SJSA1 (cell line): ENCODE measurements around the gene OR2L8. TPM values are rescaled to one million over a fixed set of nuclear protein-coding genes. Genes with fewer than 3 reads are reported as not detected.

Experiments used
- DNase-seq, 2 experiments: peaks; one replicate each; pipeline ENCODE4 v3.0.0-alpha.2; 2015 to 2020; ENCODE audit warnings: low spot score in 2 of 2, low read depth in 1 of 2
- H3K27ac ChIP-seq: fragments of 250-450 bp; sonication (Bioruptor Pico); 2 replicates; pipeline ENCODE4 v1.5.1; 2020; ENCODE audit warnings: mild to moderate bottlenecking, moderate library complexity
- H3K27me3 ChIP-seq: fragments of 250-450 bp; sonication (Bioruptor Pico); replicated peaks from 2 replicates; pipeline ENCODE4 v1.5.1; 2020; ENCODE audit warnings: mild to moderate bottlenecking, moderate library complexity
- H3K36me3 ChIP-seq: fragments of 250-450 bp; sonication (Bioruptor Pico); 2 replicates; pipeline ENCODE4 v1.5.1; 2020; ENCODE audit warnings: mild to moderate bottlenecking
- H3K4me1 ChIP-seq: fragments of 250-450 bp; sonication (Bioruptor Pico); replicated peaks from 2 replicates; pipeline ENCODE4 v1.6.1; 2021; ENCODE audit warnings: mild to moderate bottlenecking
- H3K4me3 ChIP-seq: fragments of 250-450 bp; sonication (Bioruptor Pico); 2 replicates; pipeline ENCODE4 v1.5.1; 2020; ENCODE audit warnings: mild to moderate bottlenecking
- H3K9me3 ChIP-seq: fragments of 250-450 bp; sonication (Bioruptor Pico); replicated peaks from 2 replicates; pipeline ENCODE4 v1.5.1; 2020; ENCODE audit warnings: mild to moderate bottlenecking
- total RNA-seq: library from RNA; depleted of rRNA; stranded (reverse); fragments of >200 nt; shearing (Covaris generic); gene quantifications from 2 replicates; pipeline ENCODE4 v1.2.3, GENCODE V29; 2014; rRNA removed

Gene OR2L8
- not detected in 2 replicates for total RNA-seq

- Histone ChIP-seq H3K9me3 (peaks cover 3% of the 10 kb centered on the region; the same call in 1 of the 2 replicates), H3K36me3 (no peaks in the 10 kb centered on the region), H3K4me3 (no peak within 1 kb of the TSS), H3K4me1 (no peaks in the 10 kb centered on the region), H3K27ac (no peak within 1 kb of the TSS), H3K27me3 (no peaks in the 10 kb centered on the region)
- DNase-seq, result no peak
Observed at GRCh38 chr1:247948558-247948957, at the start of gene OR2L8. OR2L8 (plus strand) TSS chr1:247948858; CDS start chr1:247948858, 0 bp downstream.

- Histone ChIP-seq H3K27ac (no peak overlapping the region), H3K27me3 (no peaks in the 10 kb centered on the region), H3K36me3 (no peaks in the 10 kb centered on the region), H3K4me1 (no peaks in the 10 kb centered on the region), H3K9me3 (0 out of 2 replicates have a peak, but pooled peaks cover 12% of the 10 kb centered on the region), H3K4me3 (no peak overlapping the region)
- no peak for DNase-seq
Observed at GRCh38 chr1:247904122-247904521, 44.5 kb upstream of the OR2L8 start.

- H3K27ac ChIP-seq, result no peak overlapping the region
- no peaks in the 10 kb centered on the region for H3K36me3 ChIP-seq
- 0 out of 2 replicates have a peak, but pooled peaks cover 12% of the 10 kb centered on the region for H3K9me3 ChIP-seq
- DNase-seq, result no peak
- H3K4me3 ChIP-seq, result no peak overlapping the region
- H3K4me1 ChIP-seq, result no peaks in the 10 kb centered on the region
- no peaks in the 10 kb centered on the region for H3K27me3 ChIP-seq
Observed at GRCh38 chr1:247905181-247905580, 43.5 kb upstream of the OR2L8 start.

GRCh38 chr1:247905910-247906503 is 42.7 kb upstream of the OR2L8 start:
- no peaks in the 10 kb centered on the region for H3K36me3 ChIP-seq
- 0 out of 2 replicates have a peak, but pooled peaks cover 14% of the 10 kb centered on the region for H3K9me3 ChIP-seq
- H3K27me3 ChIP-seq, result no peaks in the 10 kb centered on the region
- H3K27ac ChIP-seq, result no peak overlapping the region
- H3K4me3 ChIP-seq, result no peak overlapping the region
- no peak for DNase-seq
- no peaks in the 10 kb centered on the region for H3K4me1 ChIP-seq

- Histone ChIP-seq H3K27ac (no peak overlapping the region), H3K4me3 (no peak overlapping the region), H3K36me3 (no peaks in the 10 kb centered on the region), H3K4me1 (no peaks in the 10 kb centered on the region), H3K9me3 (peaks cover 14% of the 10 kb centered on the region; the same call in 1 of the 2 replicates), H3K27me3 (no peaks in the 10 kb centered on the region)
- peak in 1 of 2 experiments; percentile 7 for DNase-seq
Observed at GRCh38 chr1:247906504-247907047, 42.1 kb upstream of the OR2L8 start.

GRCh38 chr1:247908766-247909165 is 39.9 kb upstream of the OR2L8 start:
- H3K9me3 ChIP-seq, result peaks cover 14% of the 10 kb centered on the region; the same call in 1 of the 2 replicates
- no peak overlapping the region for H3K4me3 ChIP-seq
- H3K4me1 ChIP-seq, result no peaks in the 10 kb centered on the region
- H3K36me3 ChIP-seq, result no peaks in the 10 kb centered on the region
- DNase-seq, result no peak
- H3K27me3 ChIP-seq, result no peaks in the 10 kb centered on the region
- no peak overlapping the region for H3K27ac ChIP-seq

GRCh38 chr1:247913786-247914185 is 34.9 kb upstream of the OR2L8 start:
- peaks cover 8% of the 10 kb centered on the region; the same call in 1 of the 2 replicates for H3K9me3 ChIP-seq
- no peaks in the 10 kb centered on the region for H3K4me1 ChIP-seq
- H3K27ac ChIP-seq, result no peak overlapping the region
- no peak for DNase-seq
- H3K36me3 ChIP-seq, result no peaks in the 10 kb centered on the region
- H3K4me3 ChIP-seq, result no peak overlapping the region
- H3K27me3 ChIP-seq, result no peaks in the 10 kb centered on the region

GRCh38 chr1:247914941-247915662 is 33.6 kb upstream of the OR2L8 start:
- Histone ChIP-seq H3K4me1 (no peaks in the 10 kb centered on the region), H3K9me3 (peaks cover 7% of the 10 kb centered on the region; the same call in 1 of the 2 replicates), H3K27me3 (no peaks in the 10 kb centered on the region), H3K4me3 (no peak overlapping the region), H3K27ac (no peak overlapping the region), H3K36me3 (no peaks in the 10 kb centered on the region)
- DNase-seq, result no peak

GRCh38 chr1:247919952-247920351 is 28.7 kb upstream of the OR2L8 start, which contains the start of gene OR2T8:
OR2T8 (plus strand) TSS chr1:247920252; CDS start chr1:247921018, 766 bp downstream.
- 0 out of 2 replicates have a peak, but pooled peaks cover 2% of the 10 kb centered on the region for H3K9me3 ChIP-seq
- H3K27me3 ChIP-seq, result no peaks in the 10 kb centered on the region
- no peak for DNase-seq
- H3K4me1 ChIP-seq, result no peaks in the 10 kb centered on the region
- H3K4me3 ChIP-seq, result no peak within 1 kb of the TSS
- no peak within 1 kb of the TSS for H3K27ac ChIP-seq
- H3K36me3 ChIP-seq, result no peaks in the 10 kb centered on the region

- no peaks in the 10 kb centered on the region for H3K27me3 ChIP-seq
- H3K9me3 ChIP-seq, result no peaks in the 10 kb centered on the region
- DNase-seq, result no peak
- H3K4me1 ChIP-seq, result no peaks in the 10 kb centered on the region
- H3K36me3 ChIP-seq, result no peaks in the 10 kb centered on the region
- no peak overlapping the region for H3K27ac ChIP-seq
- no peak overlapping the region for H3K4me3 ChIP-seq
Observed at GRCh38 chr1:247923941-247924340, 24.7 kb upstream of the OR2L8 start.

- Histone ChIP-seq H3K27ac (no peak within 1 kb of the TSS), H3K27me3 (no peaks in the 10 kb centered on the region), H3K9me3 (no peaks in the 10 kb centered on the region), H3K4me3 (no peak within 1 kb of the TSS), H3K36me3 (no peaks in the 10 kb centered on the region), H3K4me1 (no peaks in the 10 kb centered on the region)
- no peak for DNase-seq
Observed at GRCh38 chr1:247924868-247925267, 23.8 kb upstream of the OR2L8 start, which contains the start of gene OR2AJ1. OR2AJ1 (plus strand) TSS chr1:247924889; CDS start chr1:247933769, 8,880 bp downstream.

- DNase-seq, result no peak
- H3K4me3 ChIP-seq, result no peak overlapping the region
- no peaks in the 10 kb centered on the region for H3K27me3 ChIP-seq
- H3K9me3 ChIP-seq, result peaks cover 16% of the 10 kb centered on the region
- H3K27ac ChIP-seq, result no peak overlapping the region
- no peaks in the 10 kb centered on the region for H3K4me1 ChIP-seq
- no peaks in the 10 kb centered on the region for H3K36me3 ChIP-seq
Observed at GRCh38 chr1:247933989-247934388, 14.7 kb upstream of the OR2L8 start.

- H3K9me3 ChIP-seq, result peaks cover 16% of the 10 kb centered on the region
- DNase-seq, result no peak
- H3K36me3 ChIP-seq, result no peaks in the 10 kb centered on the region
- no peak overlapping the region for H3K4me3 ChIP-seq
- no peaks in the 10 kb centered on the region for H3K4me1 ChIP-seq
- H3K27ac ChIP-seq, result no peak overlapping the region
- H3K27me3 ChIP-seq, result no peaks in the 10 kb centered on the region
Observed at GRCh38 chr1:247935781-247936180, 12.9 kb upstream of the OR2L8 start.

- Histone ChIP-seq H3K36me3 (no peaks in the 10 kb centered on the region), H3K27ac (no peak overlapping the region), H3K27me3 (no peaks in the 10 kb centered on the region), H3K9me3 (peaks cover 16% of the 10 kb centered on the region), H3K4me3 (no peak overlapping the region), H3K4me1 (no peaks in the 10 kb centered on the region)
- no peak for DNase-seq
Observed at GRCh38 chr1:247936415-247936814, 12.2 kb upstream of the OR2L8 start.
